Endothelial cell (in vitro differentiated cells): Measurements from ENCODE around the gene OPRD1. TPM values are rescaled to one million over a fixed set of nuclear protein-coding genes. Genes with fewer than 3 reads are reported as not detected.
"Not testable (repeated sequence)": the region's sequence is repeated elsewhere in the genome, so short reads cannot be mapped to it uniquely, and the experiment has no call there.

ENCODE experiments used
- DNase-seq: peaks from one replicate; pipeline ENCODE4 v3.0.0; 2021; ENCODE audit warnings: low spot score
- H3K27ac Mint-ChIP-seq: one replicate; pipeline ENCODE4 v1.8.0; 2021; ENCODE audit warnings: mixed read lengths, inconsistent platforms; ENCODE audit not compliant: unreplicated experiment
- H3K27me3 Mint-ChIP-seq: one replicate; pipeline ENCODE4 v1.8.0; 2021; ENCODE audit warnings: mild to moderate bottlenecking, moderate library complexity, mixed read lengths, inconsistent platforms; ENCODE audit not compliant: unreplicated experiment
- H3K36me3 Mint-ChIP-seq: one replicate; pipeline ENCODE4 v1.8.0; 2021; ENCODE audit warnings: mild to moderate bottlenecking, low read depth, mixed read lengths, inconsistent platforms; ENCODE audit not compliant: unreplicated experiment
- H3K4me1 Mint-ChIP-seq: one replicate; pipeline ENCODE4 v1.8.0; 2021; ENCODE audit warnings: mild to moderate bottlenecking, mixed read lengths, inconsistent platforms; ENCODE audit not compliant: unreplicated experiment
- H3K4me3 Mint-ChIP-seq: one replicate; pipeline ENCODE4 v1.8.0; 2021; ENCODE audit warnings: mild to moderate bottlenecking, mixed read lengths, inconsistent platforms; ENCODE audit not compliant: unreplicated experiment
- H3K9me3 Mint-ChIP-seq: one replicate; pipeline ENCODE4 v1.8.0; 2021; ENCODE audit warnings: mixed read lengths, inconsistent platforms; ENCODE audit not compliant: unreplicated experiment
- CTCF ChIP-seq: fragments of 200-600 bp; sonication (generic); IDR thresholded peaks from one replicate; pipeline ENCODE4 v1.5.0; 2021; ENCODE audit warnings: antibody characterized with exemption; ENCODE audit not compliant: unreplicated experiment
- total RNA-seq: library from RNA; stranded (reverse); fragmentation: NEBNext Ultra II Directional; extraction: Animal tissue kit (Norgen Biotek cat#: 25700); gene quantifications from one replicate; pipeline ENCODE4 v1.2.1, GENCODE V29; 2021; ENCODE audit not compliant: unreplicated experiment

Gene OPRD1
- total RNA-seq, 1 donor from 2014 or later: 9.7 TPM

- Mint-ChIP-seq H3K27me3 (peaks cover 4% of the 10 kb centered on the region), H3K4me3 (no peak overlapping the region), H3K9me3 (no peaks in the 10 kb centered on the region), H3K4me1 (peaks cover 4% of the 10 kb centered on the region), H3K27ac (no peak overlapping the region), H3K36me3 (no peaks in the 10 kb centered on the region)
- no peak for DNase-seq
- TF ChIP-seq CTCF: peak; percentile 41
Measured at GRCh38 chr1:28792644-28793121, 19.3 kb upstream of the OPRD1 start.

- H3K4me3 Mint-ChIP-seq, H3K27me3 Mint-ChIP-seq, H3K27ac Mint-ChIP-seq, H3K9me3 Mint-ChIP-seq, H3K36me3 Mint-ChIP-seq, DNase-seq, H3K4me1 Mint-ChIP-seq: not testable (repeated sequence)
Measured at GRCh38 chr1:28794582-28794981, 17.4 kb upstream of the OPRD1 start.

GRCh38 chr1:28796352-28797211 is 15.4 kb upstream of the OPRD1 start:
- Mint-ChIP-seq H3K9me3 (no peaks in the 10 kb centered on the region), H3K4me1 (peaks cover 7% of the 10 kb centered on the region), H3K4me3 (no peak overlapping the region), H3K27ac (no peak overlapping the region), H3K27me3 (peaks cover 4% of the 10 kb centered on the region), H3K36me3 (no peaks in the 10 kb centered on the region)
- DNase-seq: no peak
- no peak for TF ChIP-seq CTCF

- no peaks in the 10 kb centered on the region for H3K9me3 Mint-ChIP-seq
- H3K36me3 Mint-ChIP-seq: no peaks in the 10 kb centered on the region
- no peak for DNase-seq
- no peak overlapping the region for H3K4me3 Mint-ChIP-seq
- H3K27me3 Mint-ChIP-seq: peaks cover 5% of the 10 kb centered on the region
- no peak for TF ChIP-seq CTCF
- H3K27ac Mint-ChIP-seq: no peak overlapping the region
- H3K4me1 Mint-ChIP-seq: peaks cover 7% of the 10 kb centered on the region
Measured at GRCh38 chr1:28800324-28800723, 11.6 kb upstream of the OPRD1 start.

- no peak overlapping the region for H3K27ac Mint-ChIP-seq
- TF ChIP-seq CTCF: no peak
Measured at GRCh38 chr1:28801461-28801860, 10.5 kb upstream of the OPRD1 start.

More at GRCh38 chr1:28801461-28801860, 10.5 kb upstream of the OPRD1 start:
- Mint-ChIP-seq H3K9me3 (no peaks in the 10 kb centered on the region), H3K36me3 (no peaks in the 10 kb centered on the region), H3K4me1 (peaks cover 4% of the 10 kb centered on the region), H3K27me3 (peaks cover 6% of the 10 kb centered on the region), H3K4me3 (no peak overlapping the region)
- no peak for DNase-seq
